Astrocyte (in vitro differentiated cells and primary cell): ENCODE measurements around the gene MIOS. TPM values are rescaled to one million over a fixed set of nuclear protein-coding genes. Genes with fewer than 3 reads are reported as not detected.

ENCODE experiments used
- DNase-seq: peaks from one replicate; pipeline ENCODE4 v3.0.0-alpha.2; 2010; ENCODE audit warnings: low read depth
- FAIRE-seq: peaks from 2 replicates; lab custom pipeline; 2011; peaks lifted over from hg19 to GRCh38; lab: Jason Lieb, UNC
- H2AFZ ChIP-seq: 2 replicates; pipeline ENCODE4 v1.6.0; 2012; ENCODE audit warnings: low read depth, low read length, inconsistent platforms
- H3K27ac ChIP-seq: 2 replicates; pipeline ENCODE4 v1.5.1; 2011; ENCODE audit warnings: low read depth, low read length, inconsistent platforms
- H3K27me3 ChIP-seq: 2 replicates; pipeline ENCODE4 v1.6.0; 2011; ENCODE audit warnings: low read length, inconsistent platforms; ENCODE audit not compliant: insufficient read depth
- H3K36me3 ChIP-seq: 2 replicates; pipeline ENCODE4 v1.5.1; 2011; ENCODE audit warnings: low read length, inconsistent platforms; ENCODE audit not compliant: insufficient read depth
- H3K4me1 ChIP-seq: 2 replicates; pipeline ENCODE4 v1.5.1; 2011; ENCODE audit warnings: low read length, inconsistent platforms; ENCODE audit not compliant: insufficient read depth
- H3K4me2 ChIP-seq: 2 replicates; pipeline ENCODE4 v1.6.0; 2012; ENCODE audit warnings: low read length, inconsistent platforms
- H3K4me3 ChIP-seq: 2 replicates; pipeline ENCODE4 v1.5.1; 2011; ENCODE audit warnings: low read depth, mild to moderate bottlenecking, low read length, inconsistent platforms; ENCODE audit not compliant: insufficient read depth
- H3K79me2 ChIP-seq: 2 replicates; pipeline ENCODE4 v1.6.0; 2012; ENCODE audit warnings: mild to moderate bottlenecking, low read length, inconsistent platforms; ENCODE audit not compliant: insufficient read depth
- H3K9ac ChIP-seq: 2 replicates; pipeline ENCODE4 v1.6.0; 2012; ENCODE audit warnings: mild to moderate bottlenecking, low read length, inconsistent platforms
- H3K9me3 ChIP-seq: 2 replicates; pipeline ENCODE4 v1.5.1; 2012; ENCODE audit warnings: low read depth, mild to moderate bottlenecking, low read length, inconsistent platforms; ENCODE audit not compliant: insufficient read depth
- H4K20me1 ChIP-seq: 2 replicates; pipeline ENCODE4 v1.6.0; 2012; ENCODE audit warnings: low read length, inconsistent platforms; ENCODE audit not compliant: insufficient read depth
- H3K27ac Mint-ChIP-seq: one replicate; pipeline ENCODE4 v1.8.0; 2021; ENCODE audit warnings: mild to moderate bottlenecking, mixed read lengths; ENCODE audit not compliant: unreplicated experiment
- H3K27me3 Mint-ChIP-seq: one replicate; pipeline ENCODE4 v1.8.0; 2021; ENCODE audit warnings: low read depth, mixed read lengths; ENCODE audit not compliant: unreplicated experiment
- H3K36me3 Mint-ChIP-seq: one replicate; pipeline ENCODE4 v1.8.0; 2021; ENCODE audit warnings: low read depth, mixed read lengths; ENCODE audit not compliant: unreplicated experiment
- H3K4me1 Mint-ChIP-seq: one replicate; pipeline ENCODE4 v1.8.0; 2021; ENCODE audit warnings: low read depth, mixed read lengths; ENCODE audit not compliant: unreplicated experiment
- H3K4me3 Mint-ChIP-seq: one replicate; pipeline ENCODE4 v1.8.0; 2021; ENCODE audit warnings: mild to moderate bottlenecking, moderate library complexity, mixed read lengths; ENCODE audit not compliant: unreplicated experiment
- H3K9me3 Mint-ChIP-seq: one replicate; pipeline ENCODE4 v1.8.0; 2021; ENCODE audit warnings: mild to moderate bottlenecking, mixed read lengths; ENCODE audit not compliant: unreplicated experiment
- EZH2 ChIP-seq: IDR thresholded peaks from 2 replicates; pipeline ENCODE4 v1.6.1; 2012; ENCODE audit warnings: mild to moderate bottlenecking, low read length, inconsistent platforms; ENCODE audit not compliant: insufficient read depth
- total RNA-seq: library from RNA; stranded (reverse); gene quantifications from 2 replicates; pipeline ENCODE4 v1.2.1, GENCODE V29; 2021
- TF ChIP-seq, protein P1 (sequence below): IDR thresholded peaks from 2 replicates; pipeline ENCODE4 v1.5.1; 2011; ENCODE audit warnings: low read depth, mild to moderate bottlenecking, inconsistent platforms, low read length, moderate library complexity; ENCODE audit not compliant: insufficient read depth

The MIOS gene
- total RNA-seq, 1 donor from 2014 or later = 16.4 TPM

DNA sequence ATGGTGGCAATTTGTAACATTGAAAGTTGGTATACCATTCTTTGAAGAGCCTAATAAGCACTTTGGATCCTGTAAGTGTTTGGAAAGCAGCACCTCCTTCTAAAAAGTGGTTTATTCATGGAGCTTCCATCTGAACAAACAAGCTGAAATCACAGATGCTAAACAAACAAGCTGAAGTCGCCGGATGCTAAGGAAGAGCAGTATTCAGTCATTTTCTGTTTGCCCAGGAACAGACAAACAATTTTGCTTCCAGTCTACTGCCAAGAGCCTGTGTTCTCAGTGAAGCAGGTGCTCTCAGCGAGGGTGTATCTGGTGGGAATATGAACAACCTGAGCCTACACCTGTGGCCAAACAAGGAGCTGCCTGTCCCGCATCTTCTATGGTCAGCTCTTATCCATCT is 37.4 kb upstream of the MIOS start:
- no peak overlapping the region for H2AFZ ChIP-seq
- H3K4me3 ChIP-seq = no peak overlapping the region
- Mint-ChIP-seq H3K9me3 (no peaks in the 10 kb centered on the region), H3K27me3 (no peaks in the 10 kb centered on the region), H3K27ac (no peak overlapping the region), H3K4me1 (no peaks in the 10 kb centered on the region), H3K4me3 (no peak overlapping the region), H3K36me3 (no peaks in the 10 kb centered on the region)
- H3K27me3 ChIP-seq = no peaks in the 10 kb centered on the region
- H3K27ac ChIP-seq = no peak overlapping the region
- no peaks in the 10 kb centered on the region for H4K20me1 ChIP-seq
- no peaks in the 10 kb centered on the region for H3K4me1 ChIP-seq
- H3K4me2 ChIP-seq = no peak overlapping the region
- H3K79me2 ChIP-seq = no peaks in the 10 kb centered on the region
- DNase-seq (no peak), FAIRE-seq (no peak)
- no peaks in the 10 kb centered on the region for H3K9me3 ChIP-seq
- no peak for TF ChIP-seq EZH2
- TF ChIP-seq, protein P1, sequence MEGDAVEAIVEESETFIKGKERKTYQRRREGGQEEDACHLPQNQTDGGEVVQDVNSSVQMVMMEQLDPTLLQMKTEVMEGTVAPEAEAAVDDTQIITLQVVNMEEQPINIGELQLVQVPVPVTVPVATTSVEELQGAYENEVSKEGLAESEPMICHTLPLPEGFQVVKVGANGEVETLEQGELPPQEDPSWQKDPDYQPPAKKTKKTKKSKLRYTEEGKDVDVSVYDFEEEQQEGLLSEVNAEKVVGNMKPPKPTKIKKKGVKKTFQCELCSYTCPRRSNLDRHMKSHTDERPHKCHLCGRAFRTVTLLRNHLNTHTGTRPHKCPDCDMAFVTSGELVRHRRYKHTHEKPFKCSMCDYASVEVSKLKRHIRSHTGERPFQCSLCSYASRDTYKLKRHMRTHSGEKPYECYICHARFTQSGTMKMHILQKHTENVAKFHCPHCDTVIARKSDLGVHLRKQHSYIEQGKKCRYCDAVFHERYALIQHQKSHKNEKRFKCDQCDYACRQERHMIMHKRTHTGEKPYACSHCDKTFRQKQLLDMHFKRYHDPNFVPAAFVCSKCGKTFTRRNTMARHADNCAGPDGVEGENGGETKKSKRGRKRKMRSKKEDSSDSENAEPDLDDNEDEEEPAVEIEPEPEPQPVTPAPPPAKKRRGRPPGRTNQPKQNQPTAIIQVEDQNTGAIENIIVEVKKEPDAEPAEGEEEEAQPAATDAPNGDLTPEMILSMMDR = no peak
- H3K9ac ChIP-seq = no peak overlapping the region
- no peaks in the 10 kb centered on the region for H3K36me3 ChIP-seq

DNA sequence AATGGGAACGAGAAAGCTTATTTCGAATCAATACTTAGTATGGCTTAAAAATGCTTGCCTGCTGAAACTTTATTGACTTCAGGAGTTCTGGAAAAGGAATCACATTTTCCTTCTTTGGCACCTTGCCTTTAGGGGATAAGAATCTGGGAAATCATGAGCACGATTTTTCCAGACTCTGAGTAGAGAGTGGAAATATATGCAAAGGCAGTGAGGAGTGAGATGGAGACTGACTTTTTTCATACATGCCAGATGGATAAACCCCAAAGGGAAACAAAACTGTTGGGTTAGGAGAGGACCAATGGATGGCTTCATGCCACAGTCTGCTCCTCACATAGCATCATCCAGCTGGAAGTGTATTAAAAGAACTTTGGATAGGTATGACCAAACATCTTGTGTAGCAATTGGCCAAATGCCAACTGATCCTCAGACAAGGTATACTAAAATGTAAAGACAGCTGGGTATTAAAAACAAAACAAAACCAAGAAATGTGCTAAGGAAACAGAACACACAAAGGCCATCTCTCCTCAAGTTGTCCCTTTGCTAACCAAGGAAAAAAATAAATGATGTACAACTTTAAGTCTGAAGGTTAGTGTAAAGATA is 32.8 kb upstream of the MIOS start:
- H3K9ac ChIP-seq = no peak overlapping the region
- no peaks in the 10 kb centered on the region for H3K36me3 Mint-ChIP-seq
- H3K4me3 ChIP-seq = no peak overlapping the region
- no peaks in the 10 kb centered on the region for H3K4me1 Mint-ChIP-seq
- no peaks in the 10 kb centered on the region for H3K27me3 Mint-ChIP-seq
- no peaks in the 10 kb centered on the region for H3K9me3 Mint-ChIP-seq
- no peak overlapping the region for H3K27ac ChIP-seq
- FAIRE-seq (no peak), DNase-seq (no peak)
- no peaks in the 10 kb centered on the region for H3K9me3 ChIP-seq
- TF ChIP-seq, protein P1 = no peak
- no peak for TF ChIP-seq EZH2
- no peaks in the 10 kb centered on the region for H3K4me1 ChIP-seq
- H3K4me3 Mint-ChIP-seq = no peak overlapping the region
- no peak overlapping the region for H3K4me2 ChIP-seq
- H2AFZ ChIP-seq = no peak overlapping the region
- H3K27ac Mint-ChIP-seq = no peak overlapping the region
- no peaks in the 10 kb centered on the region for H4K20me1 ChIP-seq
- H3K79me2 ChIP-seq = no peaks in the 10 kb centered on the region
- H3K36me3 ChIP-seq = no peaks in the 10 kb centered on the region
- H3K27me3 ChIP-seq = no peaks in the 10 kb centered on the region

GRCh38 chr7:7535691-7536090 is 31.0 kb upstream of the MIOS start, which contains the start of gene COL28A1:
Gene COL28A1 (minus strand): TSS chr7:7535873. CDS start chr7:7532875, 2,998 bp downstream.
- Histone ChIP-seq H3K79me2 (no peaks in the 10 kb centered on the region), H3K4me1 (no peaks in the 10 kb centered on the region), H3K4me2 (no peak within 1 kb of the TSS), H2AFZ (no peak within 1 kb of the TSS), H3K4me3 (no peak within 1 kb of the TSS), H3K27ac (no peak within 1 kb of the TSS), H3K9ac (no peak within 1 kb of the TSS), H3K27me3 (no peaks in the 10 kb centered on the region), H4K20me1 (no peaks in the 10 kb centered on the region), H3K36me3 (no peaks in the 10 kb centered on the region), H3K9me3 (no peaks in the 10 kb centered on the region)
- no peak within 1 kb of the TSS for H3K4me3 Mint-ChIP-seq
- H3K36me3 Mint-ChIP-seq = no peaks in the 10 kb centered on the region
- TF ChIP-seq, protein P1 = no peak
- no peak for TF ChIP-seq EZH2
- H3K4me1 Mint-ChIP-seq = no peaks in the 10 kb centered on the region
- no peaks in the 10 kb centered on the region for H3K27me3 Mint-ChIP-seq
- no peak for DNase-seq
- H3K9me3 Mint-ChIP-seq = no peaks in the 10 kb centered on the region
- peak; percentile 17 for FAIRE-seq
- no peak within 1 kb of the TSS for H3K27ac Mint-ChIP-seq
